H9 (cell line): ENCODE measurements around the gene RRAGD. TPM values are rescaled to one million over a fixed set of nuclear protein-coding genes. Genes with fewer than 3 reads are reported as not detected.

Experiments
- DNase-seq: peaks from one replicate; pipeline ENCODE4 v3.0.0-alpha.2; 2017
- H2AFZ ChIP-seq: one replicate; pipeline ENCODE4 v1.6.1; 2013; ENCODE audit warnings: mild to moderate bottlenecking, low read length, control low read depth, moderate library complexity
- H2AK5ac ChIP-seq: 2 replicates; pipeline ENCODE4 v1.6.1; 2013; ENCODE audit warnings: low read length, control low read depth, mixed read lengths; ENCODE audit not compliant: insufficient read length
- H2BK120ac ChIP-seq: one replicate; pipeline ENCODE4 v1.6.1; 2013; ENCODE audit warnings: low read depth, mild to moderate bottlenecking, low read length, control low read depth, inconsistent platforms; ENCODE audit not compliant: poor library complexity, severe bottlenecking
- H2BK12ac ChIP-seq: 2 replicates; pipeline ENCODE4 v1.6.1; 2013; ENCODE audit warnings: low read length, control low read depth, mixed read lengths, low read depth; ENCODE audit not compliant: insufficient read length
- H2BK15ac ChIP-seq: 2 replicates; pipeline ENCODE4 v1.6.1; 2013; ENCODE audit warnings: low read depth, low read length, control low read depth
- H2BK20ac ChIP-seq: one replicate; pipeline ENCODE4 v1.6.1; 2013; ENCODE audit warnings: low read depth, mild to moderate bottlenecking, low read length, control low read depth, inconsistent platforms; ENCODE audit not compliant: poor library complexity, severe bottlenecking
- H2BK5ac ChIP-seq: 2 replicates; pipeline ENCODE4 v1.6.1; 2013; ENCODE audit warnings: low read length, control low read depth, mixed read lengths; ENCODE audit not compliant: insufficient read length
- H3K14ac ChIP-seq: 2 replicates; pipeline ENCODE4 v1.6.1; 2013; ENCODE audit warnings: low read length, control low read depth; ENCODE audit not compliant: insufficient read depth
- H3K18ac ChIP-seq: 2 replicates; pipeline ENCODE4 v1.6.1; 2013; ENCODE audit warnings: low read depth, mild to moderate bottlenecking, mixed read lengths, low read length, control low read depth; ENCODE audit not compliant: insufficient read length
- H3K23ac ChIP-seq: 2 replicates; pipeline ENCODE4 v1.6.1; 2013; ENCODE audit warnings: low read length, control low read depth, mixed read lengths, low read depth; ENCODE audit not compliant: insufficient read length
- H3K23me2 ChIP-seq: 2 replicates; pipeline ENCODE4 v1.6.1; 2013; ENCODE audit warnings: low read depth, mild to moderate bottlenecking, mixed read lengths, low read length, control low read depth; ENCODE audit not compliant: insufficient read length, poor library complexity, severe bottlenecking
- H3K27ac ChIP-seq: 2 replicates; pipeline ENCODE4 v1.5.1; 2013; ENCODE audit warnings: low read length, control low read depth, mixed read lengths, low read depth; ENCODE audit not compliant: insufficient read length
- H3K27me3 ChIP-seq: 2 replicates; pipeline ENCODE4 v1.6.1; 2013; ENCODE audit warnings: low read length, control low read depth, inconsistent platforms; ENCODE audit not compliant: insufficient read depth
- H3K4ac ChIP-seq: 2 replicates; pipeline ENCODE4 v1.6.1; 2013; ENCODE audit warnings: low read depth, mild to moderate bottlenecking, control low read depth, inconsistent platforms, low read length, moderate library complexity
- H3K4me1 ChIP-seq: 2 replicates; pipeline ENCODE4 v1.6.1; 2013; ENCODE audit warnings: low read length, control low read depth, inconsistent platforms; ENCODE audit not compliant: insufficient read depth
- H3K4me2 ChIP-seq: 2 replicates; pipeline ENCODE4 v1.6.1; 2013; ENCODE audit warnings: low read length, control low read depth, mixed read lengths; ENCODE audit not compliant: insufficient read length, insufficient read depth
- H3K56ac ChIP-seq: 2 replicates; pipeline ENCODE4 v1.6.1; 2013; ENCODE audit warnings: low read depth, mild to moderate bottlenecking, mixed read lengths, low read length, control low read depth; ENCODE audit not compliant: insufficient read length
- H3K79me1 ChIP-seq: 2 replicates; pipeline ENCODE4 v1.6.1; 2013; ENCODE audit warnings: low read depth, mild to moderate bottlenecking, moderate library complexity, low read length, control low read depth, inconsistent platforms; ENCODE audit not compliant: insufficient read depth, poor library complexity, severe bottlenecking
- H3K79me2 ChIP-seq: 2 replicates; pipeline ENCODE4 v1.6.1; 2013; ENCODE audit warnings: low read length, control low read depth, inconsistent platforms; ENCODE audit not compliant: insufficient read depth
- H3K9ac ChIP-seq: 2 replicates; pipeline ENCODE4 v1.6.1; 2013; ENCODE audit warnings: low read length, control low read depth, mixed read lengths; ENCODE audit not compliant: insufficient read length; ENCODE audit errors: extremely low read depth
- H3K9me3 ChIP-seq: one replicate; pipeline ENCODE4 v1.6.1; 2013; ENCODE audit warnings: low read depth, low read length, inconsistent platforms; ENCODE audit not compliant: control insufficient read depth
- H3T11ph ChIP-seq: one replicate; pipeline ENCODE4 v1.6.1; 2013; ENCODE audit warnings: mild to moderate bottlenecking, low read length, control low read depth, inconsistent platforms
- H4K20me1 ChIP-seq: one replicate; pipeline ENCODE4 v1.6.1; 2013; ENCODE audit not compliant: control insufficient read depth, insufficient read length, insufficient read depth
- H4K5ac ChIP-seq: 2 replicates; pipeline ENCODE4 v1.6.1; 2013; ENCODE audit warnings: low read depth, mild to moderate bottlenecking, mixed read lengths, low read length, control low read depth; ENCODE audit not compliant: insufficient read length
- H4K8ac ChIP-seq: replicated peaks from 2 replicates; pipeline ENCODE4 v1.6.1; 2013; ENCODE audit warnings: low read length, control low read depth, mixed read lengths, low read depth; ENCODE audit not compliant: insufficient read length
- H4K91ac ChIP-seq: 2 replicates; pipeline ENCODE4 v1.6.1; 2013; ENCODE audit warnings: low read depth, mild to moderate bottlenecking, moderate library complexity, mixed read lengths, low read length, control low read depth; ENCODE audit not compliant: insufficient read length
- H3K27ac Mint-ChIP-seq, 3 experiments: 2 replicates in 2 of 3; 3 replicates in 1 of 3; pipeline ENCODE4 v1.8.0; 2020 to 2021; ENCODE audit warnings: mixed read lengths in 3 of 3, mild to moderate bottlenecking in 1 of 3, moderate library complexity in 1 of 3
- H3K27me3 Mint-ChIP-seq: 2 replicates; pipeline ENCODE4 v1.8.0; 2021; ENCODE audit warnings: low read depth, mild to moderate bottlenecking, moderate library complexity, mixed read lengths
- H3K36me3 Mint-ChIP-seq, 3 experiments: 2 replicates in 2 of 3; 3 replicates in 1 of 3; pipeline ENCODE4 v1.8.0; 2020 to 2021; ENCODE audit warnings: low read depth in 3 of 3, mixed read lengths in 3 of 3; ENCODE audit not compliant: insufficient read depth in 1 of 3
- H3K4me1 Mint-ChIP-seq, 2 experiments: 2 replicates each; pipeline ENCODE4 v1.8.0; 2020; ENCODE audit warnings: mixed read lengths in 2 of 2
- H3K4me3 Mint-ChIP-seq, 2 experiments: 2 replicates in 1 of 2; 3 replicates in 1 of 2; pipeline ENCODE4 v1.8.0; 2020 to 2021; ENCODE audit warnings: mild to moderate bottlenecking in 2 of 2, mixed read lengths in 2 of 2, moderate library complexity in 1 of 2
- H3K9me3 Mint-ChIP-seq, 2 experiments: 2 replicates in 1 of 2; 3 replicates in 1 of 2; pipeline ENCODE4 v1.8.0; 2020; ENCODE audit warnings: mild to moderate bottlenecking in 2 of 2, mixed read lengths in 2 of 2, moderate library complexity in 1 of 2
- CTCF ChIP-seq: fragments of 200-600 bp; sonication (generic); conservative IDR thresholded peaks from 3 replicates; pipeline ENCODE4 v1.8.0; 2021; ENCODE audit warnings: antibody characterized with exemption, mild to moderate bottlenecking
- total RNA-seq: library from RNA; stranded (reverse); gene quantifications from 2 replicates; pipeline ENCODE4 v1.2.1, GENCODE V29; 2021

The RRAGD gene
- total RNA-seq, 1 experiment from 2014 or later = 10.6 TPM

GRCh38 chr6:89392823-89393222 is 19.2 kb downstream of the RRAGD start:
- Histone ChIP-seq H2AFZ (no peak overlapping the region), H3K27me3 (no peaks in the 10 kb centered on the region), H3K4me1 (no peaks in the 10 kb centered on the region), H3K14ac (no peak overlapping the region), H2AK5ac (no peak overlapping the region), H2BK5ac (no peak overlapping the region), H4K91ac (no peak overlapping the region), H4K20me1 (no peaks in the 10 kb centered on the region), H3K56ac (no peak overlapping the region), H3K18ac (no peak overlapping the region), H3K9ac (no peak overlapping the region), H3K23me2 (no peaks in the 10 kb centered on the region), H3K23ac (no peak overlapping the region), H3K9me3 (no peaks in the 10 kb centered on the region), H3K79me2 (no peaks in the 10 kb centered on the region), H2BK12ac (no peak overlapping the region), H4K5ac (no peak overlapping the region), H2BK120ac (no peak overlapping the region), H3T11ph (no peak overlapping the region), H3K79me1 (no peaks in the 10 kb centered on the region), H3K4ac (no peak overlapping the region), H2BK20ac (no peak overlapping the region), H3K4me2 (no peak overlapping the region), H4K8ac (no peak overlapping the region), H3K27ac (no peak overlapping the region), H2BK15ac (no peak overlapping the region)
- DNase-seq = no peak
- Mint-ChIP-seq H3K4me3 (no peak overlapping the region), H3K4me1 (0 out of 4 replicates have a peak, but pooled peaks cover 0 to 2% of the 10 kb centered on the region in 2 experiments), H3K36me3 (no peaks in the 10 kb centered on the region; a peak in 1 of 7 replicates), H3K27ac (no peak overlapping the region), H3K27me3 (no peaks in the 10 kb centered on the region; the same call in 1 of the 2 replicates), H3K9me3 (no peaks in the 10 kb centered on the region; a peak in 1 of 5 replicates)
- TF ChIP-seq CTCF = no peak
